Ammon's horn (tissue), 1 donor: ENCODE data around the gene DYNC1I1.
A peak's percentile ranks its signal among the peaks of the same experiment; 100 is the strongest.
"Not testable (repeated sequence)": the region's sequence is repeated elsewhere in the genome, so short reads cannot be mapped to it uniquely, and the experiment has no call there.

Experiments used
- DNase-seq: peaks from one replicate; pipeline ENCODE4 v3.0.0-alpha.2; 2016; ENCODE audit warnings: low spot score

DYNC1I1 gene

GRCh38 chr7:95908499-95908898 is 136.1 kb downstream of the DYNC1I1 start:
- DNase-seq = no peak

- DNase-seq = no peak
These were observed 138.0 kb downstream of the DYNC1I1 start for GRCh38 chr7:95910341-95910740.

GRCh38 chr7:95915731-95916130 is 143.4 kb downstream of the DYNC1I1 start:
- no peak for DNase-seq

GRCh38 chr7:95916573-95917297 is 144.4 kb downstream of the DYNC1I1 start:
- peak; percentile 78 for DNase-seq

GRCh38 chr7:95917634-95918033 is 145.3 kb downstream of the DYNC1I1 start:
- no peak for DNase-seq

- DNase-seq = no peak
These were observed 147.2 kb downstream of the DYNC1I1 start for GRCh38 chr7:95919556-95919955.

- no peak for DNase-seq
These were observed 149.2 kb downstream of the DYNC1I1 start for GRCh38 chr7:95921543-95921942.

- DNase-seq = no peak
These were observed 149.8 kb downstream of the DYNC1I1 start for GRCh38 chr7:95922191-95922590.

- DNase-seq = no peak
These were observed 152.9 kb downstream of the DYNC1I1 start for GRCh38 chr7:95925236-95925635.

- no peak for DNase-seq
These were observed 153.6 kb downstream of the DYNC1I1 start for GRCh38 chr7:95925971-95926370.

- DNase-seq = peak; percentile 27
These were observed 155.4 kb downstream of the DYNC1I1 start for GRCh38 chr7:95927756-95928155.

- no peak for DNase-seq
These were observed 157.4 kb downstream of the DYNC1I1 start for GRCh38 chr7:95929710-95930280.

GRCh38 chr7:95931460-95932232 is 159.3 kb downstream of the DYNC1I1 start:
- no peak for DNase-seq

- DNase-seq = no peak
These were observed 161.3 kb downstream of the DYNC1I1 start for GRCh38 chr7:95933618-95934017.

GRCh38 chr7:95944867-95945266 is 172.5 kb downstream of the DYNC1I1 start:
- DNase-seq = not testable (repeated sequence)

- no peak for DNase-seq
These were observed 178.3 kb downstream of the DYNC1I1 start for GRCh38 chr7:95950698-95951097.

GRCh38 chr7:95951531-95951930 is 179.2 kb downstream of the DYNC1I1 start:
- peak; percentile 63 for DNase-seq

GRCh38 chr7:95951997-95952795 is 179.8 kb downstream of the DYNC1I1 start:
- DNase-seq = no peak

- DNase-seq = no peak
These were observed 180.5 kb downstream of the DYNC1I1 start for GRCh38 chr7:95952851-95953250.

GRCh38 chr7:95955748-95956147 is 183.4 kb downstream of the DYNC1I1 start:
- no peak for DNase-seq

- DNase-seq = no peak
These were observed 185.2 kb downstream of the DYNC1I1 start for GRCh38 chr7:95957510-95957909.

GRCh38 chr7:95960706-95961244 is 188.4 kb downstream of the DYNC1I1 start:
- no peak for DNase-seq
